ENCODE measurements around the gene JPH3.
"Not testable (repeated sequence)": the region's sequence is repeated elsewhere in the genome, so short reads cannot be mapped to it uniquely, and the experiment has no call there.

The JPH3 gene

DNA sequence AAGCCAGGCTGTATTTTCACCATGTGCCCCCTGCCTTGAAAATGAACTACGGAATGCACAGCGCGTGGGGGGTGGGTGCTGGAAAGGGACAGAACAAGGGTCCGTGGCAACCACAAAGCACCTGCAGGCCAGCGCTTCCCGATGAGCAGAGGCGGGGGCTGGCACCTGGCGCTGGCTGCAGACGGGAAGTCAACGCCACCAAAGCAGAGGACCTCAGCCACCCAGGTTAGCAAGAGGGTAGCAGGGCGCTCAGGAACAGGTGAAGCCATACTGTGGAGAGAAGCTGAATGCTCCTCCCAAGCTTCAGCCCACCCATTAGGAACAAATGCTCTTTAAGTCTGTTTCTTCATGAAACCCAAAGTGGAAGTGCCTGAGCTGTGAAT, 98.8 kb downstream of the JPH3 start:
- DNase-seq = no peak

GRCh38 chr16:87701505-87701921, 99.2 kb downstream of the JPH3 start:
- no peak for DNase-seq

DNA sequence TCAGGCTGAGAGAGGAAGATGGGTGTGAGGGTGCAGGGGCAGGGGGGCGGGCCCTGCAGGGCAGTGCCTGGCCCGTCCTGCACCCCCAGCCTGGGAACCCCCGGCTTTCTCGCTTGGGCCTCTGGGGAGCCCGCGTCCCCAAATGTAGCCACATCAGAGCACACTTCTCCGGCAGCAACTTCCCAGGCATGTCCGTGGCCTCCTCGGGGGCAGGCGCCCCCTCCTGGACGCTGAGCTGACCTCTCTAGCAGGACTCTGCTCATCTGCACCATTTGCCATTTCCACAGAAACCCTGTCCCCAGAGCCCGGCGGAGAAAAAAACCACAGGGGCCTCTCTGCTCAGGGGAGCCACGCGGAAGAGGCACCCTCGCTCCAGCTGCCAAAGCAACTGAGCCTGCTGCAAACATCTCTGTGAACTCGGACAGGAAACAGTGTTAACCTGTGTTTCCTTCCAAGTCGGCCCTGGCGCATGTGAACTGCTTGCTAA, 100.1 kb downstream of the JPH3 start:
- peak; percentile 22 for DNase-seq

GRCh38 chr16:87703071-87703470, 100.8 kb downstream of the JPH3 start:
- no peak for DNase-seq

DNA sequence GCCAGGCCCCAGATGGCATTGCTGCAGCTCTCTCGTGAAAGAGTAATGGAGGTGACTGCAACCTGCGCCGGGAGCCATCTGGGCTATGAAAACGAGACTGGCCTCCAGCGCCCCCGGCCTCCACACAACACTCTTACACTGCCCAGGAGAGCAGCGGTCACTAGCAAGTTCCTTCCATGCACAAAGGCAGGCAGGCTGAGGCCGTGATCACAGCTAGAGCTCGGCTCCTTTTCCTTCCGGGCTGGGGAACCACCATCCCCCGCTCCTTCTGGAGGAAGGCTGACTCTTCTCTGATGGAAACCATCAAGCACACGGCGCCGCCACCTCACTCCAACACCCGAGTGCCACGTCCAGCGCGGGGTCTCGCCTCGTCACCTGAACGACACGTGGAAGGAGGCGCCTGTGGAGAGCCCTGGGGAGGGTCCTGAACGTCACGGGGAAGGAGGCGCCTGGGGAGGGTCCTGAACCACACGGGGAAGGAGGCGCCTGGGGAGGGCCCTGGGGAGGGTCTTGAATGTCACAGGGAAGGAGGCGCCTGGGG, 101.6 kb downstream of the JPH3 start:
- DNase-seq = no peak

- no peak for DNase-seq
Observed at GRCh38 chr16:87704754-87705353, 102.5 kb downstream of the JPH3 start.

DNA sequence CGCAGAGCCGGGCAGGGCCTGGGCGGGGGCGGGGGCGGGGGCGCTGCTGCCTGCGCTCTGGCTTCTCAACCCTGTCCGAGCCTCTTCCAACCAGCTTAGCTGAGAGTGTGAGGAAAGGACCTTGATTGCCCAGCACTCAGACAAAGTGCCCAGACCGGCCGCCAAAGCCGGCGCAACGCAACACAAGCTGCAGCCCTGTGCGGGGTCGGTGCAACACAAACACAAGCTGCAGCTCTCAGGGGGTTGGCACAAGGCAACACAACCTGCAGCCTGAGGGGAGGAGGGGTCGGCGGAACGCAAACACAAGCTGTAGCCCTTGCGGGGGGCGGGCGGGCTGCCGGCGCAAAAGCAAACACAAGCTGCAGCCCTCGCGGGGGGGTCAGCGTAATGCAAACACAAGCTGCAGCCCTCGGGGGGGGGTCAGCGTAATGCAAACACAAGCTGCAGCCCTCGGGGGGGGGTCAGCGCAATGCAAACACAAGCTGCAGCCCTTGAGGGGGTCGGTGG, 103.5 kb downstream of the JPH3 start:
- DNase-seq = no peak

- DNase-seq = no peak
Observed at GRCh38 chr16:87706278-87707000, 104.1 kb downstream of the JPH3 start.

DNA sequence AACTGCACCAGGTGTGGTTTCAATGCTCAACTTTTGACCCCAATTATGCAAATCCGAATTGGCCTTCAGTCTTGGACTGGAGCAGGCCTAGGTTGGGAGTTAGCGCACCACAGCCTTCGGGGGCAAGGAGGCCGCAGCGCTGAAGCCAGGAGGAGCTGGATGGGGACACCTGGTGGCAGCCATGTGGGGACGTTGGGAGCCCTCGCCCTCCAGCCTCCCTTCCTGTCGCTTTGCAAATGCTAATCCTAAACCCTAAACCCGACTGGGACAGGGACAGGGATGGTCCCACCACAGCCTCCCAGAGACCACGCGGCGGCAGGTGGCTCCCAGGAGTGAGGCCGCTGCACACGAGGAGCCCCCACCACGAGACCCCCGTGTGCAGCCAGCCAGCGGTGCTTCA, 104.8 kb downstream of the JPH3 start:
- DNase-seq = no peak

GRCh38 chr16:87707714-87708580, 105.6 kb downstream of the JPH3 start:
- no peak for DNase-seq

GRCh38 chr16:87708881-87709638, 106.8 kb downstream of the JPH3 start:
- DNase-seq = no peak

GRCh38 chr16:87709677-87710076, 107.4 kb downstream of the JPH3 start:
- no peak for DNase-seq

GRCh38 chr16:87710887-87711286, 108.6 kb downstream of the JPH3 start:
- no peak for DNase-seq

DNA sequence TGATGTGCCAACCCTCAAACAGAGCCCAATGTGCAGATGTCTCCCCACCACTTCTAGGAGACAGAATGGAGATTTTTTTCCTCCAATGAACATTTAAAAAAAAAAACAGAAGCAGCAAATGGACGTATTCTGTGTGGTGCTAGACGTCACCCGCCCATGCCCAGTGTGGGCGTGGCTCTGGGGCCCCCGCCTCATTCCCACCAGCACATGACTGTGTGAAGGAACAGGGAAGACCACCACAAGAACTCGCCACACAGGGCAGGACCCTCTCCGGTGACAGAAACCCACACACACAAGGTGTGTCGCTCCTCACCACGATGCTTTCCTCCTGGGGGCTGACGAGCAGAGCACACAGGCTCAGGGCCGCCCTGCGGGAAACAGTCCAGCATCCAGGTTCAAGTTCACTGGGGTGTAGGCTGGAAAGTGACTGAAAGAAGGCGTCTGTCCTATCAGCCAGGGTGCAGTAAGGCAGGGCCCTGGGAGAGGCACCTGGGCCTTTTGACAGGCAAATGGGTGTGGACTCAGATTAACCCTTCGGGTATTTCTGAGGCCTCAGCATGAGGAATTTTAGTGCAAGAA, 110.0 kb downstream of the JPH3 start:
- no peak for DNase-seq

DNA sequence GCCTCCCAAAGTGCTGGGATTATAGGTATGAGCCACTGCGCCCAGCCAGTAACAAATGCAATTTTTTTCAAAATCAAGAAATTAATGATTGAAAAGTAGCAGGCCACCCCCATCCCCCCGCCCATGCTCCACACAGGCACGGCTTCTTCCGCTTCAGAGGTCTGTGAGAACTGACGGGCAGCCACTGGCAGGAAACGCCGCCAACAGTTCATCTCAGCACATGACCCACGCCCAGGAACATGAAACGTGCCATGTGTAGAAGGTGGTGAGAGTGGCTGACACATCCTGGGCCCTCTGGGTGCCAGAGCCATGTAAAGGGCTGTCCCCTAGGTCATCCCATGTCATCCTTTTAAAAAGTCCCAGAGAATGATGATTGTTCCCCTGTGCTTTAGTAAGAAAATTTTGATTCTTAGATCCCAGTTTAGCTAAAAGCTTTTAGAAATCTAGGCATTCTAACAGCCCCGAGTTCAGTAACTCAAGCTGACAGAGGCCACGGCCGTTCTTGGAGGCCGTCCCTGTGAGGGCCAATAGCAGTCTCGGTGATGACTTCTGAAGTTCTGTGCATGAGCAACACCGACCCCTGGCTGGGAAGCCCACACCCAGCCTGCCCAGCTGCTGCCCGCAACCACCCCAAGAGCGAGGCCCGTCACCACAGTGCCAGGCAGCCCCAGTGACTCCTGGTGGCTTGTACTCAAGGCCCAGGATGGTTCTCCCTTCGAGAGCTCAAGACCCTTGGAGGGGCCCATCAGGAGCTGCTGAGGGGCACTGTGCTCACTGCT, 111.3 kb downstream of the JPH3 start:
- peak; percentile 32 for DNase-seq

- no peak for DNase-seq
Observed at GRCh38 chr16:87715231-87715630, 112.9 kb downstream of the JPH3 start.

DNA sequence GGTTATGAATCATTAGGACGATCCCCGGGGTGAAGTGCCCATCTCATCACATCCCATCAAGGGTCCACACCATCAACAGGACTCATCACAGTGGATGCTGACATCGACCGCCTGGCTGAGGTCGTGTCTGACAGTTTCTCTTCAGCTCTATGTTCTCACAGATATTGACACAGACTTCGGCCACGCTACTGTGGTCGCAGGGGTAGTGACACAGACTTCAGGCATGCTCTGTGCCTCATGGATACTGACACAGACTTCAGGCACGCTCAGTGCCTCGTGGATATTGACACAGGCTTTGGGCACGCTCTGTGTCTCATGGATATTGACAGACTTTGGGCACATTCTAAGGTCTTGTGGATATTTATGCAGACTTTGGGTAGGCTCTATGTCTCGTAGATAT, 113.3 kb downstream of the JPH3 start:
- no peak for DNase-seq

- not testable (repeated sequence) for DNase-seq
Observed at GRCh38 chr16:87718831-87719230, 116.5 kb downstream of the JPH3 start.

DNA sequence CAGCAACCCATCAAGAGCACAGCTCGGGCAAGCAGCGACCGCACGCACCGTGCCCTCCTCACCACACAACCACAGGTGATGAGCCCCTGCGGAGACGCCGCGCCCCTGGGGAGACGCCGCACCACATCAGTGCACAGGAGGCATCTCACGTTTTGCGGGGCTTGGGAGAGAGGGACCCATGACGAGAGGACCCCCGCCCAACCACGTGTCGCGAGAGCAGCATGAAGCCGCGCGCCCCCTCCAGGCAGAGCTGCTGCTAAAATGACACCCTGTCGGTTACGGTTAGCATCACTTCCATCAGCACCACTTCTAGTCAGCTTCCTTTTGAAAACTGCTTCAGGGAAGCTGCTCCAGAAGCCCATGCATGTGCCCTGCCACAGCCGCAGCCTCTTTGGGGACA, 118.1 kb downstream of the JPH3 start:
- no peak for DNase-seq

GRCh38 chr16:87721622-87722585, 119.6 kb downstream of the JPH3 start:
- no peak for DNase-seq

All from stimulated activated naive CD4-positive, alpha-beta T cell treated with Interleukin-2 at 50 U/mL for 16 hours (primary cell).